WI38 (cell line): ENCODE measurements around the gene MPDZ.

Experiments used
- H3K4me3 ChIP-seq: 2 replicates; pipeline ENCODE4 v1.5.1; 2011; ENCODE audit warnings: low read depth, mild to moderate bottlenecking, control low read depth, low read length
- CTCF ChIP-seq: IDR thresholded peaks from 2 replicates; pipeline ENCODE4 v1.5.1; 2012; ENCODE audit warnings: low read depth, mild to moderate bottlenecking, control low read depth, low read length

The MPDZ gene

DNA sequence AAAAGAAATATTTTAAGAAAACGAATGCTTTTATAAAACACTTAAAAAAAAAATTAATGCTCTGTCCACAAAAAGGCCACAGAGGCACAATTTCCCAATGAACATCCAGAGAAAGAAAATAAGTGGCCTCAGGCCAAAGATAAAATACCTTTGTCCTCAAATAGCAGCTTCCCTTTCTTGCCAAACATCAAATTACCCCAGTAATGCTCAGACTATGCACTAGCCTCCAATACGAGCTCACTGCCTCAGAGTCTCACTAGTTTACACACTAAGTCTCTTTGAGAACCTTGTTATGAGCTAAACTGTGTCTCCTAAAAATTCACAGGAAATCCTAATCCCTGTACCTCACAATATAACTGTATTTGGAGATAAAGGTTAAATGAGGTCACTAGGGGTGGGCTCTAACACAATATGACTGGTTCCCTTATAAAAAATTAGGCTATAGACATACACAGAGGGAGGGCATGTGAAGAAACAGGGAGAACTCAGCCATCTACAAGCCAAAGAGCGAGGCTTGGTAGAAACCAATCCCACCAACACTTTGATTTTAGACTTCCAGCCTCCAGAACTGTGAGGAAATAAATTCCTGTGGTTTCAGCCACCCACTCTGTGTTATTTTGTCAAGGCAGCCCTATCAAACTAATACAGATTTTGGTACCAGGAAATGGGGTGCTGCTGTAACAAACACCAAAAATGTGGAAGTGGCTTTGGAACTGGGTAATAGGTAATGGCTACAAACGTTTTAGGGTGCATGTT lies 4.4 kb downstream of the MPDZ start:
- TF ChIP-seq CTCF = no peak
- no peak overlapping the region for H3K4me3 ChIP-seq

GRCh38 chr9:13270734-13271133 lies 8.8 kb downstream of the MPDZ start:
- H3K4me3 ChIP-seq = no peak overlapping the region
- no peak for TF ChIP-seq CTCF

- no peak overlapping the region for H3K4me3 ChIP-seq
- no peak for TF ChIP-seq CTCF
These were observed 9.7 kb downstream of the MPDZ start for GRCh38 chr9:13269589-13270452.

GRCh38 chr9:13268469-13268868 lies 11.0 kb downstream of the MPDZ start:
- H3K4me3 ChIP-seq = no peak overlapping the region
- no peak for TF ChIP-seq CTCF

DNA sequence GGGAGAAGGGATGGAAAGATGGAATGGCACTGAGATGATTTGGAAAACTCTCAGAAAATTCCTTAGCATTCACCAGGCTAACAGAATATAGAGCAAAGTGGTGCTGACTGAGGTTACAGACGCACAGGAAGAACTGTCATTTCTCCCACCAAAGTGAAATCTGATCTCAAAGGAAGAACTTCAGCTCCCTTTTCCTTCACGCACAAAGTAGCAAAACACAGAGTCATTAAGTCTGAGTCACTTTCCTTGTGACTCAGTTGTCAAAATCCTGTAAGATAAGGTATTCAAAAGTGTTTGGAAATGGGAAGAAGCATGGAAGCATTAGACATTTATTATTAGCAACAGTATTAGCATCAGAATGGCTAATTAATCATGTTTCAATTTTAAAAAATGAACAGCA lies 11.7 kb downstream of the MPDZ start:
- H3K4me3 ChIP-seq = no peak overlapping the region
- TF ChIP-seq CTCF = no peak

GRCh38 chr9:13266167-13266566 lies 13.3 kb downstream of the MPDZ start:
- TF ChIP-seq CTCF = no peak
- H3K4me3 ChIP-seq = no peak overlapping the region

DNA sequence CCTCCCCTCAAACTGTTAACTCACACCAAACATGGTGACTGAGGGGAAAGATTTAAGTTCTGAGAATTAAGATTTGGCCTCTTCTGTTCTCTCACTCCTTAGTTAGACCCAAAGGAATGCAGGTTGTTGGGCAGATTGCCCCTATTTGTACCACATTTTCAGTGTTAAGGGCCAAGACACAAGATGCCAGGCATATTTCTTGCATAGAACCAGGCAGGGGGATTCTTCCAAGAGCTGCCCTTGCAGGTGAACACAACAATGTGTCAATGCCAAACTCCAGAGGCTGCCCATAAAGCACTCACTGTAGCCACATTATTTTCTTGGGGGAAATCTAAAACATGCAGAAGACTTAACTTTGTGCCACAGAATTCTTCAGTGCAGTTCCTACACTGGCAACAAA lies 14.7 kb downstream of the MPDZ start:
- TF ChIP-seq CTCF = no peak
- no peak overlapping the region for H3K4me3 ChIP-seq
